ENCODE measurements around the gene PDGFRB. TPM values are rescaled to one million over a fixed set of nuclear protein-coding genes. Genes with fewer than 3 reads are reported as not detected.

Gene PDGFRB
- total RNA-seq, 4 donors from 2014 or later = 33.9 to 88.7 (median 41.7) TPM

DNA sequence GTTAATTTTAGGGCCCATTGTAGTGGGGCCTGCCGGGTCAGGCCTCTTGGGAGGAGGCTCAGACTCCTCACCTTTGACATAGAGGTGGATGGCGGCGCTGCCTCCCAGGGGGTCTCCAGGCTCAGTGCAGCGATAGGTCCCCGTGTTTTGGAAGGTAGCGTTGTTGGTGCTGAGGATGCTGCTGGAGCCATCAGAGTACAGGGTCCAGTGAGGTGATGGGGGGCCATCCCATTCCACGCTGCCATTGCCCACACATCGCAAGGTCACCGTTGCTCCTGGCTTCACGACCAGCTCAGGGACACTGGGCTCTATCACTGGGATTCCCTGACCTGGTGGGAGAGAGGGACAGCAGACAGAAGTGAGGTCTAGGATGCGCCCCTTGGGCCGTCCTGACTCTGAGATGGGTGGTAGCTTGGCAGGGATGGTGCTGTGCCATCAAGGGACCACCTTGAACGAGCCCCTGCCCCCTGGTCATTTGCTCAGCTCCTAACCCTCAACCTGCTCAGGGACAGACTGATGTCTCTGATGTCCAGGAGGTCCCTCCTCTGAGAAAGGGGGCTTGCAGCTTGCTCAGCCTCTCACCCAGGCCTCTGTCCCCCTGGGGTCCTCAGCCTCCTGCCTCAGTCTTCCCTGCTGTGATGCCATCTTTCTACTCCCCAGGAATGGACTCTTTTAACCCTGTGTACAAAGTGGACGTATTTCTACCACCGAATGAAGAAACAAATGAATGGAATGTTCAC lies 74.8 kb downstream of the PDGFRB start:
- TF ChIP-seq POLR2A (IDR thresholded peaks at IDR 0.05) = no peak
- TF ChIP-seq, protein P1, sequence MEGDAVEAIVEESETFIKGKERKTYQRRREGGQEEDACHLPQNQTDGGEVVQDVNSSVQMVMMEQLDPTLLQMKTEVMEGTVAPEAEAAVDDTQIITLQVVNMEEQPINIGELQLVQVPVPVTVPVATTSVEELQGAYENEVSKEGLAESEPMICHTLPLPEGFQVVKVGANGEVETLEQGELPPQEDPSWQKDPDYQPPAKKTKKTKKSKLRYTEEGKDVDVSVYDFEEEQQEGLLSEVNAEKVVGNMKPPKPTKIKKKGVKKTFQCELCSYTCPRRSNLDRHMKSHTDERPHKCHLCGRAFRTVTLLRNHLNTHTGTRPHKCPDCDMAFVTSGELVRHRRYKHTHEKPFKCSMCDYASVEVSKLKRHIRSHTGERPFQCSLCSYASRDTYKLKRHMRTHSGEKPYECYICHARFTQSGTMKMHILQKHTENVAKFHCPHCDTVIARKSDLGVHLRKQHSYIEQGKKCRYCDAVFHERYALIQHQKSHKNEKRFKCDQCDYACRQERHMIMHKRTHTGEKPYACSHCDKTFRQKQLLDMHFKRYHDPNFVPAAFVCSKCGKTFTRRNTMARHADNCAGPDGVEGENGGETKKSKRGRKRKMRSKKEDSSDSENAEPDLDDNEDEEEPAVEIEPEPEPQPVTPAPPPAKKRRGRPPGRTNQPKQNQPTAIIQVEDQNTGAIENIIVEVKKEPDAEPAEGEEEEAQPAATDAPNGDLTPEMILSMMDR (IDR thresholded peaks at IDR 0.05) = no peak
- peak in 1 of 2 donors; percentile 49 for DNase-seq (ENCODE audit: low spot score in 2 of 2)
- intact Hi-C loops (cut with DNase I; ENCODE audit: low total_unique reads) = no loop called here
- H3K4me3 ChIP-seq (ENCODE audit: low read depth, poor library complexity, severe bottlenecking) = no peak overlapping the region
- 82 to 90% methylated on average over 15 of the region's 15 CpGs for WGBS, 2 donors

DNA sequence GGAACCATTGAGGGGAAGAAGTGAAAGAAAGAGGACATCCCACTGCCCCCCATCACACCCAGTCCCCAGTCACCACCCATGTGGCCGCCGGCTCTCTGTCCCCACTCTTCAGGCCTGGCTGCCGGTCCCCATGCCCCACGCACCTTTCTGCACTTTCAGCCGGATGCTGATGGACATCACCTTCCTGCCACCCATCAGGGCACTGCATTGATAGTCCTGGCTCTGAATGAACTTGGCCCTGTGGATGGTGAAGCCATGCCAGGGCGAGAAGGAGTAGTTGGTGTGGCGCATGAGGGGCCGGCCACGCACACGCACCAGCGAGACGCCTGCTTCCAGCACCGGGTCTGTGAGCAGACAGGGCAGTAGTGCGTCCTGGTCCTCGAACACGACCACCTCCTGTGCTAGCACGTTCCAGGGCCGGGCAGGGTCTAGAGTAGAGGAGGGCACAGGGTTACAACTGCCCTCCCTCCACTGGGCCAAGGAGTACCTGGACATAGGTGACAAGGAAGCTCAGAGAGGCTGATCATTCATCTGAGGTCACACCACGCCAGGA lies 75.7 kb downstream of the PDGFRB start:
- intact Hi-C loops (cut with DNase I; ENCODE audit: low total_unique reads) = no loop called here
- 92 to 95% methylated on average over 19 of the region's 19 CpGs for WGBS, 2 donors
- no peak overlapping the region for H3K4me3 ChIP-seq (ENCODE audit: low read depth, poor library complexity, severe bottlenecking)
- no peak for TF ChIP-seq POLR2A (IDR thresholded peaks at IDR 0.05)
- TF ChIP-seq, protein P1 (IDR thresholded peaks at IDR 0.05) = no peak
- peak in 1 of 2 donors; percentile 72 for DNase-seq (ENCODE audit: low spot score in 2 of 2)

DNA sequence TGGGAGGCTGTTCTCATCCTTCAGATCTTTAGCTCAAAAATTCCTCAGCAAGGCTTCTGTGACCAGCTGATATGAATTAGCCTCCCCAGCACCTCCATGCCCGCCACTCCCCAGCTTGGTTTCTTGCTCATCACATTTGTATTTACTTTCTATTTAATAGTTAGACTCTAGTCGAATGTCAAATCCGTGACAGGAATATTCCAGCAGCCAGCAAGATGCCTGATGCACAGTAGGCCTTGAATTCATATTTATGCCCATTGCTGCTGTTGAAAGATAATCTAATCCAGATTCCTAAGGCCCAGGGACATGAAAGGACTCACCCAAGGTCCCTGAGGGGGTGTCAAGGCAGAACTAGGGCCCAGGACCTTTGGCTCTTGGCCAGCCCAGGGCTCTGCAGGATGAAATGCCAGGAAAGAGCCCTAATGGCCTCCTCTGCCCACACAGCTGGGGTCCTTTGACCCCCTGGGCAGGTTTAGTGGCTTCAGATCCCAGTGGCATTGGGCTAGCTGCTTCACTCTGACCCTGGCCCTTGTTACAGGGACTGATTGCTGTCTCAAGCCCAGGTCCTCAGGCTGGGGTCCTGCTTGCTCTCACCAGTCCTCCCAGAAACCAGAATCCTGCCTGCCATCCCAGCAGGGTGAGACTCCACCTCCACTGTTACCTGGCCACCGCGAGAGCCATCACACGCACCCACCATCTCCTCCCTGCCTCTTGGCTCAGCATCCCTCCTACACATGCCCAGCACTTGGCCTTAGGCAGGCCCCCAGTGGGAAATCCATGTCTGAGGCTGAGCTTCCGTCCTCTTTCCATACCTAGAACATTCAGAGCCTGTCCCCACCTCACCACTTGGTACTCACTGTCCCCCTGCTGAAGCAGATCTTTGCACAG lies 76.6 kb downstream of the PDGFRB start:
- DNase-seq (ENCODE audit: low spot score in 2 of 2) = peak in 1 of 2 donors; percentile 61
- TF ChIP-seq POLR2A (IDR thresholded peaks at IDR 0.05) = no peak
- TF ChIP-seq, protein P1 (IDR thresholded peaks at IDR 0.05) = no peak
- 86 to 90% methylated on average over 7 of the region's 7 CpGs for WGBS, 2 donors
- H3K4me3 ChIP-seq (ENCODE audit: low read depth, poor library complexity, severe bottlenecking) = no peak overlapping the region
- intact Hi-C loops (cut with DNase I; ENCODE audit: low total_unique reads) = no loop called here

DNA sequence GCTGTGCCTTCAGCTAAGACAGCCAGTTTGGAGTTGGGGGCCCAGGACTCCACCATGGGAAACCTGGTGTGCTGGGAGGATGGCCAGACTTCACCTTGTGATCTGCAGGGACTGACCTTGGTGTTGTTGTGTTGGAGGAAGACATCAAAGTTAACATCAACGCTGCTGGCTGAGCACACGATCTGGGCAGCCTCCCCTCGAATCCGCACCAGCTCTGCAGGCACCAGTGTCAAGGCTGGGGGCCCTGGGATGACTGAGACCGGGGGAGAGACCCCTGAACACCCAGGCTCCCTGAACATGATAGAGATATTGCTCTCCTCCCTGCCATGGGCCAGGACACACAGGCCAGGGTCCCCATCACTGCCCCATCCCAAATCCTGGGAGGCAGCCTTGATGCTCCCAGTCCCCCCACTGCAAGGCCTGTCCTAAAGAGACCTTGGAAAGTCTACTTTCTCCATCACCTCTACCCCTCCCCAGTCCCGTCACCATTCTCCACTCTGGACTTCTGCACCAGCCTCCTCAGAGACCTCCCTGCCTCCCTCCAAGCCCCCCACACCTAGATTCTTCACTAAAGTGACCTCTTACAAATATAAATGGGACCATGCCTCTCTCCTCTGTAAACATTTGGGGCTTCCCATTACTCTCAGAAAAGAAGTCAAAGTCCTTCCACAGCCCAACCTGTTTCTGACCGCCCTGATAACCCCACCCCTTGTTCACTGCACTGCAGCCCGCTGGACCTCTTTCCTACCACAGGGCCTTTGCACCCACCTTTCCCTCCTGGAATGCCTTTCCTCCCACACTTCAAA lies 77.4 kb downstream of the PDGFRB start:
- intact Hi-C loops (cut with DNase I; ENCODE audit: low total_unique reads) = no loop called here
- peak in 1 of 2 donors; percentile 76 for DNase-seq (ENCODE audit: low spot score in 2 of 2)
- 91 to 97% methylated on average over 8 of the region's 8 CpGs for WGBS, 2 donors

DNA sequence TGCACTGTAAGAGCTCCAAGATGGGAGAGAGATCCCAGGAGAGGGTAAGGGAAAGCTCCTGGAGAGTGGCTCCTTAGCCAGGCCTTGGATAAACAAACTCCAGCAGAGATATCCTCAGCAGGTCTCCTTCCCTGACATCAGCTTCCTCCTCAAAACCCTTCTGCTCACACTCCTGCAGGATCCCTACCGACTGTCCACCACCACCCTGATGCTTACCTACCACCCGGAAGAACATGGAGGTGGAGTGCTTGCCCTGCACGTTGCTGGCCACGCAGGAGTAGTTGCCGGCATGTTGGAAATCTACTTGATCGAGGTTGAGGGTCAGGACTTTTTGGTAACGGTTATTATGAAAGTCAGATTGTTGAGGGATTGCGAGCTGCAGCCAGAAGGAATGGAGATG lies 78.6 kb downstream of the PDGFRB start:
- intact Hi-C loops (cut with DNase I; ENCODE audit: low total_unique reads) = no loop called here
- H3K4me3 ChIP-seq (ENCODE audit: low read depth, poor library complexity, severe bottlenecking) = no peak overlapping the region
- peak in 1 of 2 donors; percentile 45 for DNase-seq (ENCODE audit: low spot score in 2 of 2)
- TF ChIP-seq, protein P1 (IDR thresholded peaks at IDR 0.05) = no peak
- no peak for TF ChIP-seq POLR2A (IDR thresholded peaks at IDR 0.05)
- WGBS, 2 donors = 80 to 88% methylated on average over 8 of the region's 8 CpGs

More for the DNA sequence above, 77.4 kb downstream of the PDGFRB start:
- TF ChIP-seq, protein P1 (IDR thresholded peaks at IDR 0.05) = no peak
- no peak overlapping the region for H3K4me3 ChIP-seq (ENCODE audit: low read depth, poor library complexity, severe bottlenecking)
